Effector memory CD8-positive, alpha-beta T cell (primary cell): ENCODE data around the gene TEDDM1.

ENCODE experiments used
- ATAC-seq: fragments of 150-1000 bp; cut with Tn5 transposase; replicated peaks from 2 replicates; pipeline ENCODE4 v1.10.0; 2021; ENCODE audit warnings: mild to moderate bottlenecking, moderate library complexity
- DNase-seq, 3 experiments: peaks; one replicate each; pipeline ENCODE4 v3.0.0; 2021
- H3K27ac Mint-ChIP-seq, 2 donors: one replicate each; pipeline ENCODE4 v1.8.0; 2022; ENCODE audit warnings: mild to moderate bottlenecking in 2 of 2, mixed read lengths in 2 of 2, moderate library complexity in 2 of 2
- H3K27me3 Mint-ChIP-seq, 2 donors: one replicate each; pipeline ENCODE4 v1.8.0; 2022; ENCODE audit warnings: mixed read lengths in 2 of 2
- H3K36me3 Mint-ChIP-seq: one replicate; pipeline ENCODE4 v1.8.0; 2022; ENCODE audit warnings: mild to moderate bottlenecking, moderate library complexity, mixed read lengths; ENCODE audit not compliant: insufficient read depth
- H3K4me1 Mint-ChIP-seq, 2 donors: one replicate each; pipeline ENCODE4 v1.8.0; 2022; ENCODE audit warnings: low read depth in 2 of 2, mixed read lengths in 2 of 2
- H3K4me3 Mint-ChIP-seq, 2 donors: one replicate each; pipeline ENCODE4 v1.8.0; 2022; ENCODE audit warnings: mild to moderate bottlenecking in 2 of 2, mixed read lengths in 2 of 2, moderate library complexity in 2 of 2
- H3K9me3 Mint-ChIP-seq, 2 donors: one replicate each; pipeline ENCODE4 v1.8.0; 2022; ENCODE audit warnings: mixed read lengths in 2 of 2

The TEDDM1 gene

DNA sequence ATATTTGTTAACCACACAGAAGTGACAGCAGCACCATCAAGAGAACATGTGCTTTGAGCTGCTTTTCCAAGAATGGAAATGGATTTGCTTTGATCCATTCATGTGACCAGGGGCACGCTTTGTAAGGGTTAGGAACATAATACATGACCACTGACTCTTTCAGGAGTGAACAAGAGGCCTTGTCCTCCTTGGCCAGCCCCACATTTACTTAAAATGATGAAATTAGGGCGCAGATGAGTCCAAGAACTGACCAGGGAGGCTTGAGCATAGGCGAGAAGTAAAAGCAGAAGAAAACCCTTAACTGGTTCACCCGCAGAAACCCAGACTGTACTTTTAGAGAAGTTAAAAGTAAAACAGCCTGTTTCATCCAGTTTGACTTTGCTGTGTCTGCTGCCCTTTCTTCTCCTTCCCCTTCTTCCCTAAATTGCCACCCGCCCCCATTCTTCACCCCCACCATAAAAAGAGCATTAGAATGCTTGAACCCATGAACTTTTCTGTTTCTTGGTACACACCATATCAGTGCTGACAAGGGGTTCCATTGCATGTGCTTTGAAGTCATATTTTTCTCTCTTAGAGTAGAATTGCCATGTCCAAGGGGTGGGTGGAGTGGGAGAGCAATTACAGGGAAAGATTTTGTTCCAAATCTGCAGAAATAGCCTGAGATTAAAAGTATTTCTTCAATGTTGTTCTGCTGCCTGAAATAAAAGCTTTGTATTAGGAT is 6.3 kb downstream of the TEDDM1 start:
- Mint-ChIP-seq H3K9me3 (no peaks in the 10 kb centered on the region), H3K27me3 (no peaks in the 10 kb centered on the region), H3K4me1 (peaks cover 19 to 23% of the 10 kb centered on the region in 2 donors), H3K36me3 (peaks cover 12% of the 10 kb centered on the region), H3K27ac (no peak overlapping the region), H3K4me3 (no peak overlapping the region)
- no peak for ATAC-seq
- DNase-seq: no peak

DNA sequence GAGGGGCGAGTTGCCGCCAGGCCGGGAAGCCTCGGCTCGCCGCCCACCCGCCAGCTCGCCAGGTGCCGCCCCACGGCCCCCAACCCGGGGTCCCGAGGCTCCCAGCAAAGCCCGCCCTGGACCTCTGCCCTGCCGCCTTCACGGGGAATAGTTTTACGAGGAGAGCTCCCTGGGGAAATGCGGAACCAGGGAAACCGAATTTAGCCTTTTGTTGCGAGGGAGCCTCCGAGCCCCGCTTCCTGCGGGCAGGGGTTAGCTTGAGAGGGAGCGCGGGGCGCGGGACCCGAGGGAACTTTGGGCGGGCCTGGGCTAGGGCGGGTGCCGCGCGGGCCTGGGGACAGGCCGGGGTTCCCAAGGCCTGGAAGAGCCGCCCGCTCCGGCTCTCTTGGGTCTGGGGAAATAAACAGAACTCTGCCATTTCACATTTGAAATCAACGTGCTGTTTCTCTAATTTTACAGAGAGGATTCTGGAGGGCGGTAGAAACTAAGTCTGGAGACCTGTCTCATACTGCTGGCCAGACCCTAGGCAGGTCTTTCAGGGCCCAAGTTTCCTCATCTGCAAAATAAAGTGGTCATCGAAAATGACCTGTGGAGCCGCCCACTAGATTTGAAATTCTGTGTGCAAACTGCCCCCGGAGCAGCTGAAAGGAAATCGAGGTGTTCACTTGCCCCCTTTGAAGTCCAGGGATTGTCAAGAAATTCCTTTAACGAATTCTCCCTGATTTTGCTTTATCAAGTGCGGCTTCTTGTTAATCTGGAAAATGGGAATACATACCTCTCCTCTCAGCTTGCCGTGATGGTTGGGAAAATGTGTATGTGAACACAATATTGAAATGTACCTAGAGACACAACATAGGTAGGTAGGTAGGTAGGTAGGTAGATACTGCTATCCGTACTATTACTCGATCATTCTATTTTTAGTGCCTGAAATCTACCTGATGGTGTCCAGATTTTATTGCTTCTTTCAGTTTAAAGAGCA is 8.1 kb downstream of the TEDDM1 start:
- Mint-ChIP-seq H3K36me3 (peaks cover 12% of the 10 kb centered on the region), H3K27ac (peak overlapping the region; percentile 90 to 96), H3K4me3 (peak overlapping the region; percentile 93 to 99), H3K4me1 (peaks cover 28 to 35% of the 10 kb centered on the region in 2 donors), H3K27me3 (no peaks in the 10 kb centered on the region), H3K9me3 (no peaks in the 10 kb centered on the region)
- peak in 1 of 3 experiments; percentile 15 for DNase-seq
- ATAC-seq: peak; percentile 13

DNA sequence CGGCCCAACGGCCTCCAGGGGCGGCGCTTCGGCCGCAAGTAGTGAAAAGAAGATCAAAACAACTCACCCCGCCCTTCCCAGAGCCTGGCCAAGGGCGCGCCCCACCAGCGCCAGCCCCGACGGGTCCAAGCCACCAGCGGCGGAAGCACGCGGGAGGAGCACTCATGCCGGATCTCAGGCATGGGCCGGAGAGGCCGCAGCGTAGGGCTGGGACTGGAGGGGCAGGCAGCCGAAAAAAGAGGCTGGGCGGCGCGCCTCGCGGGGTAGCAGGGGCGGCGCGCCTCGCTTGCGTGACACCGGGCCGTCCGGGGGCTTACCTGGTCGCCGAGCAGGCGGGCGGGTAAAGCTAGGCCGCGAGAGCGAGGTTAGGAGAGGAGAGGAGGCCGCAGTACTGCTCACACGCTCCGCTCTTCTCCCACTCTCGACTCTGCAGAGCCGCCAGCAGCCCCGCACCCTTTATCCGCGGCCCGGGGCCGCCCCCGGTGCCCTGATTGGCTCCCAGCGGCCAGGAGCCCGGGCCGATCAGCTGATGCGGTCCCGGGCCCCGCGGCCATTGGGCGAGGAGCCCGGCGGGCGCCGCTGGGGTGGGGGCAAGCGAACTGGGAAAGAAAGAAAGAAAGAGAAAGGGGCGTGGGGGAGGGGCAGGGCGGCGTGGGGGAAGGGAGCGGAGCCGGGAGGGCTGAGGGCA is 9.0 kb downstream of the TEDDM1 start, which contains the start of gene GLUL:
Gene GLUL, minus strand, starts transcription at position 429 of the 688 bp plus-strand sequence. CDS start 3,053 bp downstream, outside the sequence.
- no peaks in the 10 kb centered on the region for H3K27me3 Mint-ChIP-seq
- H3K36me3 Mint-ChIP-seq: peaks cover 19% of the 10 kb centered on the region
- H3K4me3 Mint-ChIP-seq: peak within 1 kb of the TSS; percentile 93 to 99
- H3K27ac Mint-ChIP-seq: peak within 1 kb of the TSS; percentile 90 to 96
- H3K4me1 Mint-ChIP-seq: peaks cover 28 to 30% of the 10 kb centered on the region in 2 donors
- ATAC-seq (peak; percentile 76), DNase-seq (peak; percentile 45 to 59 (median 55))
- no peaks in the 10 kb centered on the region for H3K9me3 Mint-ChIP-seq

DNA sequence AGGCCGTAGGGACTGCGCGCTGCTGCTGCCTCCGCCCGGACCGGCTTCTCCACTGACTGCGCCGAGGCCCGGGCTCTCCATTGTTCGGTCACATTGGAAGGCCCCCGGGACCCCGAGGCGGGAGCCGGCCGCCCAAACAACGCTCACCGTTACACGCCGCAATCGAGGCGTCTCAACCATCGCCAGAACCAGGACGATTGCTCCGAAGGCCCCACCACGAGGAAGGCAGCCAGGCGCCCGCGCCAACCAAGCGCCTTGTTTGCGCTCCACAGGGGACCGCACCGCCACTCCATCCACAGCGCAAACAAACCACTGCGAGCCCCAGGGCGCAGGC is 9.5 kb downstream of the TEDDM1 start:
- H3K4me3 Mint-ChIP-seq: peak overlapping the region; percentile 93 to 99
- DNase-seq (no peak), ATAC-seq (no peak)
- peaks cover 24% of the 10 kb centered on the region for H3K36me3 Mint-ChIP-seq
- H3K4me1 Mint-ChIP-seq: peaks cover 28 to 29% of the 10 kb centered on the region in 2 donors
- H3K27ac Mint-ChIP-seq: peak overlapping the region; percentile 90 to 96
- H3K9me3 Mint-ChIP-seq: no peaks in the 10 kb centered on the region
- no peaks in the 10 kb centered on the region for H3K27me3 Mint-ChIP-seq

DNA sequence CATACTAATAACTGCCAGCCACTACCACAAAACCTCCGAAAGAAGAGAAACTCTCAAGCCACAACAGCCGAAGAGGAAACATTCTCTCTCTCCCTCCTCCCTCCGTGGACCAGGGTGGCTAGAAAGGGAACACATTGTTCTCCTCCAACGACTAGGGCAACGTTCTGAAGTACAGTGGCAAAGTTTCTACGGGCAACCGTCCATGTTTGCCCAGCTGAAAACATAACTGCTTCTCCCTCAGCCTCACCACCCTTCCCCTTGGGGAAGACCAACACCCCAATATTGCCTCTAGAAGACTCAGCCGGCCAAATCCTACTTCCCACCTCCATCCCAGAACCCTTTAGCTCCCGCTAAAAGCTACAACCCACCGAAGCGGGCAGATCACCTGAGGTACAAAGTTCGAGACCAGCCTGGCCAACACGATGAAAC is 10.8 kb downstream of the TEDDM1 start:
- Mint-ChIP-seq H3K4me1 (peaks cover 28 to 29% of the 10 kb centered on the region in 2 donors), H3K27ac (peak overlapping the region; percentile 90 to 96), H3K9me3 (no peaks in the 10 kb centered on the region), H3K27me3 (no peaks in the 10 kb centered on the region), H3K4me3 (peak overlapping the region; percentile 93 to 99), H3K36me3 (peaks cover 35% of the 10 kb centered on the region)
- ATAC-seq (no peak), DNase-seq (no peak)

DNA sequence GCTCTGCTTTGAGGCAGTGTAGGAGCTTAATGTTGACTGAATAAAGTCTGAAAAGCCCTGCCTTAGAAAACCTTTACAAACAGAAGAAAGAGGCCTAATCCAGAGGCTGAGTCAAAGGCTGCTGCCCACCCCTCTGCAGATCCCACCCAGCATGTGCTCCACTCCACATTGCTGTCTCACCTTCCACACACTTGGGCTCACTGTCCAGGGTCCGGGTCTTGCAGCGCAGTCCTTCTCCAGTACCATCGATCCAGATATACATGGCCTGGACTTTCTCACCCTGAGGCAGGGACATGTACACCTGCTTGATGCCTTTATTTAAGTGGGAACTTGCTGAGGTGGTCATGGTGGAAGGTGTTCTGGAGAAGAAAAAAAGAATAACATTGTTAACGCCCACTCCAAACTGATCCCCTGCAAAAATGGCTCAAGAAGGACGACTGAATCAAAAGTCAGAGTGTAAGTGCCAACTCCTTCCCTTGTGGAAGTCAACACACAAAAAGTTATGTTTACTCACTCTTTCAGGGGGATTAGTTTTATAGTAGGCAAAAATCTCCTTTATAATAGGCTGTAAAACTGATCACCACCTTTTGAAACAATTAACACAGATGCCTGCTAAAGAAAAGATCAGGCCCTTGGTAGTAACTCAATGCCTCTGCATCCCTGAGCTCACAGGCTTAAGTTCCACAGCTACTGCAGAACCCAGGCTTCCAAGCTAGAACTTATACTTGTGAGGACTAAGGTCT is 11.9 kb downstream of the TEDDM1 start:
- Mint-ChIP-seq H3K27ac (peak overlapping the region; percentile 90 to 96), H3K4me1 (peaks cover 28 to 29% of the 10 kb centered on the region in 2 donors), H3K27me3 (no peaks in the 10 kb centered on the region), H3K36me3 (peaks cover 42% of the 10 kb centered on the region), H3K9me3 (no peaks in the 10 kb centered on the region), H3K4me3 (peak overlapping the region; percentile 93 to 99)
- no peak for DNase-seq
- ATAC-seq: no peak

DNA sequence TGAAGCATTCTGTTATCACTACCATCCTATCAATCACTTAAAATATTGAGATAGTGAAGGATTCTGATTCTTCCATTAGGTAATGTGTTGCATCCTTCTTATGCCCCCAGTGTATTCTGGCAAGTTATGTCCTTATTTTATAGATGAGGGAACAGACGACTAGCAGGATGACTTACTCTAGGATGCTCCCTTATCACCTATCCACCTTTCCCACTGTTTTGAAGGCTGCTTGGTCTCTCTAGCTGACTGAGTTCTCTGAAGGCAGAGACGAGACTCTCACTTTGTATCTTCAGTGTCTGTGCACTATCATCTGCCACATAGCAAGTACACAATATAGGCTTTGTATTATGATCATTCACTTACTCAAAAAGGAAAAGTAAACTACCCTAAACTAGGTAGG is 12.9 kb downstream of the TEDDM1 start:
- peaks cover 25 to 29% of the 10 kb centered on the region in 2 donors for H3K4me1 Mint-ChIP-seq
- H3K36me3 Mint-ChIP-seq: peaks cover 48% of the 10 kb centered on the region
- DNase-seq (no peak), ATAC-seq (no peak)
- H3K4me3 Mint-ChIP-seq: no peak overlapping the region
- no peaks in the 10 kb centered on the region for H3K27me3 Mint-ChIP-seq
- no peaks in the 10 kb centered on the region for H3K9me3 Mint-ChIP-seq
- peak overlapping the region; percentile 44 to 77 for H3K27ac Mint-ChIP-seq

DNA sequence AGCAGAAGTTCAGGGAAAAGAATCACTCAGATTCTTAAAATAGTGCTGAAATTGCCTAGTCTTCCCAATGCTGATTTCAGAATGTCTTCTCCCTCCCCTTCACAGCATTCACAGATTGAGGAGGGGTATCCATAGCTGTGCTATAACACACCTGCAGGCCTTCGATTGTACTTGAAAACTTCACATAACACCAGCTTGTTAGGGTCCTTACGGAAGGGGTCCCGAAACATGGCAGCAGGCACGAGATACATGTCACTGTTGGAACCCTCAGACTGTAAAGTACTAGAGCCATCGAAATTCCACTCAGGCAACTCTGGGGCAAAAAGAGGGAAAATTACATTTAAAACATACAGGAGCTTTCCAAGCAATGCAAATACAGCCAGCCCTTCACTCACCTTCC is 13.5 kb downstream of the TEDDM1 start:
- no peak for DNase-seq
- Mint-ChIP-seq H3K9me3 (no peaks in the 10 kb centered on the region), H3K4me1 (peaks cover 25 to 29% of the 10 kb centered on the region in 2 donors), H3K27ac (no peak overlapping the region), H3K27me3 (no peaks in the 10 kb centered on the region), H3K4me3 (no peak overlapping the region), H3K36me3 (peaks cover 48% of the 10 kb centered on the region)
- ATAC-seq: no peak

DNA sequence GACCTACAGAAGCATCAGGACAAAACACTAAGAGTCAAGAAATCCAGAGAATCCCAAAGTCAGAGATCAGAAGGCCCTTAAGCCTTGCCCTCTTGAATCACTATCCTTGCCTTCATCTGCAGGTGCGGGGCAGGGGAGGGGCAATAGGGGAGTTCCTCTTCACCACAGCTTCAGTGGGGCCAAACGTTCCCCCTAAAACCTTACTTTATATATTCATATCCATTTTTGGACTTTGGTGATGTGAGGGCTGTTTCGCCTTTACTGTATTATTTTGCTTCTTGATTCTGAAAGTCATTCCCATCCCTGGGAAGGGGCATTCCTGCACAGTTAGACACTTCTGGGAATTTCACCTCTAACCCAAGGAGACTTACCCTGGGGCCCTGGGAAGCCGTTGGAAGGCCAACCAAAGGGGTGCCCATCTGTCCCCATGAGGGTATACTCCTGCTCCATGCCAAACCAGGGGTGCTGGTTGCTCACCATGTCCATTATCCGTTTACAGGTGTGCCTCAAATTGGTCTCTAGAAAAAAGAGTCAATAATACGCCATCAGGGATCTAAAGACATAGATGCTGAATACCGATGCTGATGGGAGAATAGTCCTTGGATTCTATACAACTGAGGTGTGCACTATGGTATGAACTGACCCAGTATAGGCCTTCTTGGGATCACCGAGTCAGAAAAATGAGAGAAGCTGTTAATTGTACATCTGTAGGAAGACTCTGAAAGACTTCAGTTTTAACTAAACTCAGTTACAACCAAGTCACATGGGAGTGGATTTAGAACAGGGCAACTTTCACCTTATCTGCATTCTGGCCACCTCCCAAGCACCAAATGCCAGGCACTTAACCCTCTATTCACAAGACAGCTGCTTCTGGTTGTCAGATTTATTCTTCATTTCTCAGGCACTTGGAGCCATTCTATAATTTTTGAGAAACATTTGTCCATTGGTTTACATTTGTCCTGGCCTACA is 14.3 kb downstream of the TEDDM1 start:
- H3K36me3 Mint-ChIP-seq: peaks cover 45% of the 10 kb centered on the region
- no peak for ATAC-seq
- H3K4me3 Mint-ChIP-seq: no peak overlapping the region
- peaks cover 24 to 27% of the 10 kb centered on the region in 2 donors for H3K4me1 Mint-ChIP-seq
- no peak for DNase-seq
- H3K9me3 Mint-ChIP-seq: no peaks in the 10 kb centered on the region
- no peaks in the 10 kb centered on the region for H3K27me3 Mint-ChIP-seq
- H3K27ac Mint-ChIP-seq: no peak overlapping the region

DNA sequence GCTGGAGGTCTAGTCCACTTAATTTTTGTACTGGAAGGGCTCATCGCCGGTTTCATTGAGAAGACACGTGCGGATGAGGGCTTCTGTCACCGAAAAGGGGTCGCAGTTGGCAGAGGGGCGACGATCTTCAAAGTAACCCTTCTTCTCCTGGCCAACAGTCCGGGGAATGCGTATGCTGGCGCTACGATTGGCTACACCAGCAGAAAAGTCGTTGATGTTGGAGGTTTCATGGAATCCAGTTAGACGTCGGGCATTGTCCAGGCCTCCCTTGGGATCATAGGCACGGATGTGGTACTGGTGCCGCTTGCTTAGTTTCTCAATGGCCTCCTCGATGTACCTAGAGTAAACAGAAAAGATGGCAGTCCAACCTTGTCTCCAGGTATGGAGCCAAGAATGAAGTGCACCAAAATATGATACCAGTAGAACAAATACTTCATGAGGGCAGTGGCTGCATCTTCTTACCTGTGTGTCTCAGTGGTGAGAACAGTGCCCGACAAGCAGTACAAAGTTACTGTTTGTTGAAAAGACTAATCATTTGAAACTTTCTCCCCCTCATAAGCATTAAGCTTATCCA is 16.0 kb downstream of the TEDDM1 start:
- no peak for DNase-seq
- peaks cover 35% of the 10 kb centered on the region for H3K36me3 Mint-ChIP-seq
- H3K9me3 Mint-ChIP-seq: no peaks in the 10 kb centered on the region

DNA sequence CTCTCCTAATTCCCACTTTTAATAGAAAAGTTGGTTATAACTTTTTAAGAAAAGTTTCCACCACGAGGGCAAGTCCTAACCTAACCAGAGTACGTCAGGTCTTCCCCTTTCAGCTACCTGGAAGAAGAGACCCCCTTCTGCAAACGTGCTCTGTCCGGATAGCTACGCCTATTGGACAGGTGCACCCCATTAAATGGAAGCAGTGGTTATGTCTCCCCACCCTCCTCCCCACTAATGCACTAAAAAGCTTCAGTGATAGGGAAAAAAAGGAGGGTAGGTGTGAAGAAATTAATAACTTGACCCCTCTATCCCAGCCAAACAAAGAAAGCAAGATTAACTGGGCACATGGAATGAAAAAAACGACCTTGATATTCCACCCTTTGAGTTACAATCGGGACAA is 16.5 kb downstream of the TEDDM1 start:
- no peak overlapping the region for H3K4me3 Mint-ChIP-seq
- H3K36me3 Mint-ChIP-seq: peaks cover 35% of the 10 kb centered on the region
- peaks cover 6 to 9% of the 10 kb centered on the region in 2 donors for H3K4me1 Mint-ChIP-seq
- H3K27ac Mint-ChIP-seq: no peak overlapping the region
- no peak for DNase-seq
- ATAC-seq: no peak
- H3K9me3 Mint-ChIP-seq: no peaks in the 10 kb centered on the region
- H3K27me3 Mint-ChIP-seq: no peaks in the 10 kb centered on the region

More for the DNA sequence above, 16.0 kb downstream of the TEDDM1 start:
- peaks cover 11 to 13% of the 10 kb centered on the region in 2 donors for H3K4me1 Mint-ChIP-seq
- H3K27ac Mint-ChIP-seq: no peak overlapping the region
- ATAC-seq: no peak
- H3K27me3 Mint-ChIP-seq: no peaks in the 10 kb centered on the region
- no peak overlapping the region for H3K4me3 Mint-ChIP-seq
